Liver (tissue), 9 donors: ENCODE data around the gene TRAPPC2L. TPM values are rescaled to one million over a fixed set of nuclear protein-coding genes. Genes with fewer than 3 reads are reported as not detected.

Experiments
- DNase-seq: peaks from one replicate; pipeline ENCODE4 v3.0.0-alpha.2; 2017; ENCODE audit warnings: low spot score
- H3K27ac ChIP-seq, 2 donors: one replicate each; pipeline ENCODE4 v1.7.0; 2013; ENCODE audit warnings: inconsistent platforms in 2 of 2, low read length in 2 of 2, control low read depth in 1 of 2, low read depth in 1 of 2, mild to moderate bottlenecking in 1 of 2
- H3K27me3 ChIP-seq, 4 donors: one replicate each; pipeline versions ENCODE4 v1.6.1 to v1.7.0; 2013; ENCODE audit warnings: low read length in 3 of 4, inconsistent platforms in 1 of 4, mild to moderate bottlenecking in 1 of 4, moderate library complexity in 1 of 4; ENCODE audit not compliant: control insufficient read depth in 4 of 4, insufficient read depth in 4 of 4
- H3K36me3 ChIP-seq, 4 donors: one replicate each; pipeline versions ENCODE4 v1.6.1 to v1.7.0; 2013; ENCODE audit warnings: low read length in 3 of 4, mild to moderate bottlenecking in 3 of 4, low read depth in 1 of 4, moderate library complexity in 1 of 4; ENCODE audit not compliant: control insufficient read depth in 4 of 4, insufficient read depth in 3 of 4
- H3K4me1 ChIP-seq, 4 donors: one replicate each; pipeline versions ENCODE4 v1.6.1 to v1.7.0; 2013; ENCODE audit warnings: low read length in 3 of 4, mild to moderate bottlenecking in 3 of 4, moderate library complexity in 1 of 4; ENCODE audit not compliant: control insufficient read depth in 4 of 4, insufficient read depth in 4 of 4
- H3K4me3 ChIP-seq, 3 donors: one replicate each; pipeline versions ENCODE4 v1.6.1 to v1.7.0; 2013; ENCODE audit warnings: low read length in 3 of 3, control low read depth in 1 of 3, low read depth in 1 of 3, mild to moderate bottlenecking in 1 of 3
- H3K9ac ChIP-seq, 2 donors: one replicate each; pipeline ENCODE4 v1.7.0; 2013; ENCODE audit warnings: low read length in 2 of 2, mild to moderate bottlenecking in 2 of 2, moderate library complexity in 2 of 2, control low read depth in 1 of 2, low read depth in 1 of 2
- H3K9me3 ChIP-seq, 4 donors: one replicate each; pipeline versions ENCODE4 v1.6.1 to v1.7.0; 2013; ENCODE audit warnings: low read length in 3 of 4; ENCODE audit not compliant: control insufficient read depth in 4 of 4
- EGR1 ChIP-seq, 2 donors: IDR thresholded peaks; 2 replicates each; pipeline ENCODE4 v1.6.1; 2016 to 2018; ENCODE audit warnings: antibody characterized with exemption in 2 of 2, low read depth in 2 of 2
- FOXA1 ChIP-seq: IDR thresholded peaks from 2 replicates; pipeline ENCODE4 v1.6.1; 2016; ENCODE audit warnings: antibody characterized with exemption
- FOXA2 ChIP-seq: IDR thresholded peaks from 2 replicates; pipeline ENCODE4 v1.6.1; 2016; ENCODE audit warnings: antibody characterized with exemption
- GABPA ChIP-seq, 2 donors: IDR thresholded peaks in 1 of 2; conservative IDR thresholded peaks in 1 of 2; 2 replicates each; pipeline ENCODE4 v1.6.1; 2016; ENCODE audit warnings: antibody characterized with exemption in 2 of 2, mild to moderate bottlenecking in 1 of 2, moderate library complexity in 1 of 2
- HNF4A ChIP-seq, 2 donors: conservative IDR thresholded peaks; 2 replicates each; pipeline ENCODE4 v1.6.1; 2016; ENCODE audit warnings: antibody characterized with exemption in 2 of 2, mild to moderate bottlenecking in 2 of 2
- HNF4G ChIP-seq: IDR thresholded peaks from 2 replicates; pipeline ENCODE4 v1.6.1; 2016; ENCODE audit warnings: antibody characterized with exemption
- JUND ChIP-seq, 2 donors: IDR thresholded peaks; 2 replicates each; pipeline ENCODE4 v1.6.1; 2016; ENCODE audit warnings: antibody characterized with exemption in 2 of 2
- NR2F2 ChIP-seq: IDR thresholded peaks from 2 replicates; pipeline ENCODE4 v1.6.1; 2016; ENCODE audit warnings: antibody characterized with exemption
- RAD21 ChIP-seq, 2 donors: IDR thresholded peaks; 2 replicates each; pipeline ENCODE4 v1.6.1; 2016; ENCODE audit warnings: antibody characterized with exemption in 2 of 2, mild to moderate bottlenecking in 2 of 2
- REST ChIP-seq: IDR thresholded peaks from 2 replicates; pipeline ENCODE4 v1.6.1; 2016; ENCODE audit warnings: antibody characterized with exemption, mild to moderate bottlenecking
- RXRA ChIP-seq, 2 donors: IDR thresholded peaks; 2 replicates each; pipeline ENCODE4 v1.6.1; 2017 to 2018; ENCODE audit warnings: antibody characterized with exemption in 2 of 2, mild to moderate bottlenecking in 1 of 2
- SP1 ChIP-seq: IDR thresholded peaks from 2 replicates; pipeline ENCODE4 v1.6.1; 2018; ENCODE audit warnings: antibody characterized with exemption, mild to moderate bottlenecking
- TAF1 ChIP-seq: conservative IDR thresholded peaks from 2 replicates; pipeline ENCODE4 v1.6.1; 2016; ENCODE audit warnings: antibody characterized with exemption, mild to moderate bottlenecking
- YY1 ChIP-seq: IDR thresholded peaks from 2 replicates; pipeline ENCODE4 v1.6.1; 2016; ENCODE audit warnings: antibody characterized with exemption, mild to moderate bottlenecking
- ZBTB33 ChIP-seq: IDR thresholded peaks from 2 replicates; pipeline ENCODE4 v1.6.1; 2016; ENCODE audit warnings: antibody characterized with exemption
- WGBS: extraction: QIAGEN DNeasy Blood & Tissue Kit; methylation state at CpG from one replicate; pipeline ENCODE4 v1.1.7; 2013; 5-methylcytosine and 5-hydroxymethylcytosine counted together
- polyA plus RNA-seq, 2 donors: library from polyadenylated mRNA; stranded (reverse) in 1 of 2; unstranded in 1 of 2; fragments of 200-250 nt in 1 of 2; fragments of >200 nt in 1 of 2; fragmentation: Nextera tagmentation in 1 of 2; extraction: Ambion mirVana in 1 of 2; gene quantifications; one replicate each; pipeline versions ENCODE4 v1.2.1 to v1.2.3, GENCODE V29; 2013 to 2015
- total RNA-seq, 2 donors: library from RNA; depleted of rRNA; stranded (reverse); fragments of >200 nt; gene quantifications; one replicate each; pipeline ENCODE4 v1.2.3, GENCODE V29; 2014
- TF ChIP-seq, protein P1 (sequence below): IDR thresholded peaks from 2 replicates; pipeline ENCODE4 v1.6.1; 2016; ENCODE audit warnings: antibody characterized with exemption
- TF ChIP-seq, protein P2 (sequence below): IDR thresholded peaks from 2 replicates; pipeline ENCODE4 v1.6.1; 2016; ENCODE audit warnings: antibody characterized with exemption
- TF ChIP-seq, protein P3 (sequence below): fragments of 150-350 bp; IDR thresholded peaks from 2 replicates; pipeline ENCODE4 v1.5.1; 2017; ENCODE audit warnings: improper control_type of control experiment, low read depth, low read length; ENCODE audit not compliant: missing input control
- donor health status: healthy.
- donor health status: healthy.
- donor health status: healthy.
- donor health status: healthy.
- donor health status: healthy.

The TRAPPC2L gene
- total and polyA plus RNA-seq, 4 donors, result 16.3 to 59.4 (median 22.2) TPM

GRCh38 chr16:88899901-88900661, 43.2 kb downstream of the TRAPPC2L start:
- WGBS, result 85% methylated on average over 41 of the region's 41 CpGs
- no peaks in the 10 kb centered on the region for H3K36me3 ChIP-seq
- H3K27me3 ChIP-seq, result no peaks in the 10 kb centered on the region
- no peak overlapping the region for H3K9ac ChIP-seq
- no peaks in the 10 kb centered on the region for H3K9me3 ChIP-seq
- H3K4me1 ChIP-seq, result no peaks in the 10 kb centered on the region
- H3K27ac ChIP-seq, result no peak overlapping the region
- DNase-seq, result no peak
- no peak overlapping the region for H3K4me3 ChIP-seq
- TF ChIP-seq NR2F2, result no peak
- no peak for TF ChIP-seq TAF1
- no peak for TF ChIP-seq RXRA (IDR thresholded peaks at IDR 0.05)
- no peak for TF ChIP-seq SP1
- no peak for TF ChIP-seq FOXA1
- TF ChIP-seq JUND (IDR thresholded peaks at IDR 0.05), result no peak
- TF ChIP-seq ZBTB33, result no peak
- TF ChIP-seq, protein P1, sequence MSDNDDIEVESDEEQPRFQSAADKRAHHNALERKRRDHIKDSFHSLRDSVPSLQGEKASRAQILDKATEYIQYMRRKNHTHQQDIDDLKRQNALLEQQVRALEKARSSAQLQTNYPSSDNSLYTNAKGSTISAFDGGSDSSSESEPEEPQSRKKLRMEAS, result no peak
- TF ChIP-seq, protein P2, sequence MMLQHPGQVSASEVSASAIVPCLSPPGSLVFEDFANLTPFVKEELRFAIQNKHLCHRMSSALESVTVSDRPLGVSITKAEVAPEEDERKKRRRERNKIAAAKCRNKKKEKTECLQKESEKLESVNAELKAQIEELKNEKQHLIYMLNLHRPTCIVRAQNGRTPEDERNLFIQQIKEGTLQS, result no peak
- no peak for TF ChIP-seq EGR1 (IDR thresholded peaks at IDR 0.05; ENCODE audit: low read depth in 2 of 2)
- TF ChIP-seq YY1, result no peak
- TF ChIP-seq HNF4G, result no peak
- no peak for TF ChIP-seq HNF4A (conservative IDR thresholded peaks at IDR 0.05)
- no peak for TF ChIP-seq RAD21 (IDR thresholded peaks at IDR 0.05)
- no peak for TF ChIP-seq REST
- no peak for TF ChIP-seq GABPA (IDR thresholded peaks at IDR 0.05 in 1 of 2, conservative IDR thresholded peaks at IDR 0.05 in 1 of 2)
- TF ChIP-seq FOXA2, result no peak
- TF ChIP-seq, protein P3, sequence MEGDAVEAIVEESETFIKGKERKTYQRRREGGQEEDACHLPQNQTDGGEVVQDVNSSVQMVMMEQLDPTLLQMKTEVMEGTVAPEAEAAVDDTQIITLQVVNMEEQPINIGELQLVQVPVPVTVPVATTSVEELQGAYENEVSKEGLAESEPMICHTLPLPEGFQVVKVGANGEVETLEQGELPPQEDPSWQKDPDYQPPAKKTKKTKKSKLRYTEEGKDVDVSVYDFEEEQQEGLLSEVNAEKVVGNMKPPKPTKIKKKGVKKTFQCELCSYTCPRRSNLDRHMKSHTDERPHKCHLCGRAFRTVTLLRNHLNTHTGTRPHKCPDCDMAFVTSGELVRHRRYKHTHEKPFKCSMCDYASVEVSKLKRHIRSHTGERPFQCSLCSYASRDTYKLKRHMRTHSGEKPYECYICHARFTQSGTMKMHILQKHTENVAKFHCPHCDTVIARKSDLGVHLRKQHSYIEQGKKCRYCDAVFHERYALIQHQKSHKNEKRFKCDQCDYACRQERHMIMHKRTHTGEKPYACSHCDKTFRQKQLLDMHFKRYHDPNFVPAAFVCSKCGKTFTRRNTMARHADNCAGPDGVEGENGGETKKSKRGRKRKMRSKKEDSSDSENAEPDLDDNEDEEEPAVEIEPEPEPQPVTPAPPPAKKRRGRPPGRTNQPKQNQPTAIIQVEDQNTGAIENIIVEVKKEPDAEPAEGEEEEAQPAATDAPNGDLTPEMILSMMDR, result no peak
